Left renal cortex interstitium (tissue), 4 donors: ENCODE data around the gene ITGA1. TPM values are rescaled to one million over a fixed set of nuclear protein-coding genes. Genes with fewer than 3 reads are reported as not detected.
"Not testable (repeated sequence)": the region's sequence is repeated elsewhere in the genome, so short reads cannot be mapped to it uniquely, and the experiment has no call there.

Source experiments
- DNase-seq, 4 donors: peaks; one replicate each; pipeline ENCODE4 v3.0.0-alpha.2; 2013; ENCODE audit warnings: low read depth in 4 of 4, low spot score in 2 of 4, missing footprints in 1 of 4
- polyA plus RNA-seq, 4 donors: library from polyadenylated mRNA; unstranded; fragments of 120-200 nt; gene quantifications; one replicate each; pipeline ENCODE4 v1.2.1, GENCODE V29; 2013; ENCODE audit not compliant: insufficient read length in 4 of 4

ITGA1 gene
- polyA plus RNA-seq, 4 donors = 44.7 to 56.2 (median 52.0) TPM

DNA sequence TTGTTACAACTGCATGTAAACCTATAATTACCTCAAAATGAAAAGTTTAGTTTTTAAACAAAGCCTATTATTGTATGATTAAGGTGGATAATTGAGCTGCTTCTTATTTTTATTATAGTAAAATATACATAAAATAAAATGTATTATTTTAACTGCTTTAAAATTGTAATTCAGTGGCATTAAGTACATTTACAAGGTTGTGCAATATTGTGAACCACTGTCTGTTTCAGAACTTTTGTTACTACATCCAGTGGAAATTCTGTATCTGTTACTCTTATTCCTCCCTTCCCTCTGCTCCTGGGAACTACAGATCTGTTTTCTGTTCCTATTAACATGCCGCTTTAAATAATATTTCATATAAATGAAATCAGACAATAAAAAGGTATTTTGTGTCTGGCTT is 37.1 kb downstream of the ITGA1 start:
- no peak for DNase-seq

DNA sequence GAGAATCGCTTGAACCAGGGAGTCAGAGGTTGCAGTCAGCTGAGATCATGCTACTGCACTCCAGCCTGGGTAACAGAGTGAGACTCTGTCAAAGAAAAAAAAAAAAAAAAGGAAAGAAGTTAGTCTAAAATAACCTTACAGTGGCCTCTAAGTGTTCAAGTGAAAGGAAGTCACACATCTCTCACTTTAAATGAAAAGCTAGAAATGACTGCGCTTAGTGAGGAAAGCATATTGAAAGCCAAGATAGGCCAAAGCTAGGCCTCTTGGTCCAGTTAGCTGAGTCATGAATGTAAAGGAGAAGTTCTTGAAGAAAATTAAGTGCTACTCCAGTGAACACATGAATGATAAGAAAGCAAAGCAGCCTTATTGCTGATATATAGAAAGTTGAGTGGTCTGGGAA is 38.1 kb downstream of the ITGA1 start:
- no peak for DNase-seq

DNA sequence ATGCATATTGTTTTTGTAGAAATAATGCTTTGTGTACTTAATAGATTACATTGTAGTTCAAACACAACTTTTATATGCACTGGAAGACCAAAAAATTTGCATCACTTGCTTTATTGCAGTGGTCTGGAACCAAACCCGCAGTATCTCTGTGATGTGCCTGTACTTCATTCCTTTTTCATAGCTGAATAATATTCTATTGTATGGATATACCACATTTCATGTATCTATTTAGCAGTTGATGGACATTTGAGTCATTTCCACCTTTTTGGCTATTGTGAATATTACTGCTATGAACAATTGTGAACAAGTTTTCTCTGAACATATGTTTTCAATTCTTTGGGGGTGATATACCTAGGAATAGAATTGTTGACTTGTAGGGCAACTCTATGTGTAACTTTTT is 40.1 kb downstream of the ITGA1 start:
- no peak for DNase-seq

GRCh38 chr5:52829664-52830063 is 41.9 kb downstream of the ITGA1 start:
- no peak for DNase-seq

DNA sequence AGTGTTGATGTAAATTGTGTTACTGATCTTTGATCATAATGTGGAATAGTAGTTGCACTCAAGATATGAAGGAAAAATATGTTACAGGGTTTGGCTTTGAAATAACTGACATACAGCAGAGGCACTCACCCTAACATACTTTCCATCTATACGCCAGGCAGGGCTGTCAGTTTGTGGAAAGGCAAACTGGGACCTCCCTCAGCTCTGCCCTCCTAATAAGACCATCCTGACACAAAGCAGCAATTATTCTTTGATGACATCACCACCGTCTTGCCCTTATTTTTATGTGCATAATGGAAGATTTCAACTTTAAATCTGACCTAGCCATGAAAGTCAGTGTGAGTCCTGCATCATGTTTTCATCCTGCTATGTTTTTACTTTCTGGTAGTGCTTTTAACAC is 42.9 kb downstream of the ITGA1 start:
- DNase-seq = no peak

GRCh38 chr5:52831786-52832511 is 44.2 kb downstream of the ITGA1 start:
- DNase-seq = no peak

DNA sequence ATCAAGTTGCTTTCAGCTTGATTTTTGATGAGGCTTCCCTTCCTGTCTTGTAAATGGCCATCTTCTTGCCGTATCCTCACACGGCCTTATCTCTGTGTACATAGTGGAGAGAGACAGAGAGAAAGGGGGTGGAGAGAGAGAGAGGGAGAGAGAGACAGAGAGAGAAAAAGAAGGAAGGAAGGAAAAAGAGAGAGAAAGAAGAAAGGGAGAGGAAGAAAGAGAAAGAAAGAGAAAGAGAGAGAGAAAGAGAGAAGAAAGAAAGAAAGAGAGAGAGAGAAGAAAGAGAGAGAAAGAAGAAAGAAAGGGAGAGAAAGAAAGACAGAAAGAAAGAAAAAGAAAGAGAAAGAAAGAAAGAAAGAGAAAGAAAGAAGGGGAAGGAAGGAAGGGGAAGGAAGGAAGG is 46.6 kb downstream of the ITGA1 start:
- no peak for DNase-seq

GRCh38 chr5:52837068-52837467 is 49.4 kb downstream of the ITGA1 start:
- DNase-seq = no peak

GRCh38 chr5:52837591-52838001 is 49.9 kb downstream of the ITGA1 start:
- no peak for DNase-seq

DNA sequence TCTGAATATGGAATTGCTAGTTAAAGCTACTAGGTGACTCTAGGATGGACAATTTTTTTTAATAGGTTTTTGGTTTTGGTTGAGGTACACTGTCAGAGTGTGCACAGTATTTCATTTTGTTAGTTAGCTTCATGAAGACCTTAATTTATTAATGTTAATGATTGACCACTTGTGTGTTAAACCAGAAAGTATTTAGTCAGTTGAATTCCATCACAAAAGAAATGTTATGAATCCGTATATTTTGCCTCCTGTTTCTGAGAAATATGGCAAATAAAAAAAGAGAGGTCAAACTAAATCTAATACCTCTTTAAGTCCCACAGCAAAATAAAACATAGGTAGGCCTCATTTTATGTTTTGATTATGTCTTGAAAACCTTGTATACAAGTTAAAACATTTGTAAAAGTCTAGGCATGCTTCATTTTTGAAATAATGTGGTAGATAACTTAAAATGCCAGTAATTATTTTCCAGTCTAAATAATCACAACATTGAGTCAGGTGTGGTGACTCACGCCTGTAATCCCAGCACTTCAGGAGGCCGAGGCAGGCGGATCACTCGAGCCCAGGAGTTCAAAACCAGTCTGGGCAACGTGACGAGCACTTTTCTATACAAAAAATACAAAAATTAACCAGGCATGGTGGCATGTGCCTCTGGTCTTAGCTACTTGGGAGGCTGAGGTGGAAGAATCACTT is 50.8 kb downstream of the ITGA1 start:
- no peak for DNase-seq

GRCh38 chr5:52839285-52839684 is 51.6 kb downstream of the ITGA1 start:
- DNase-seq = no peak

DNA sequence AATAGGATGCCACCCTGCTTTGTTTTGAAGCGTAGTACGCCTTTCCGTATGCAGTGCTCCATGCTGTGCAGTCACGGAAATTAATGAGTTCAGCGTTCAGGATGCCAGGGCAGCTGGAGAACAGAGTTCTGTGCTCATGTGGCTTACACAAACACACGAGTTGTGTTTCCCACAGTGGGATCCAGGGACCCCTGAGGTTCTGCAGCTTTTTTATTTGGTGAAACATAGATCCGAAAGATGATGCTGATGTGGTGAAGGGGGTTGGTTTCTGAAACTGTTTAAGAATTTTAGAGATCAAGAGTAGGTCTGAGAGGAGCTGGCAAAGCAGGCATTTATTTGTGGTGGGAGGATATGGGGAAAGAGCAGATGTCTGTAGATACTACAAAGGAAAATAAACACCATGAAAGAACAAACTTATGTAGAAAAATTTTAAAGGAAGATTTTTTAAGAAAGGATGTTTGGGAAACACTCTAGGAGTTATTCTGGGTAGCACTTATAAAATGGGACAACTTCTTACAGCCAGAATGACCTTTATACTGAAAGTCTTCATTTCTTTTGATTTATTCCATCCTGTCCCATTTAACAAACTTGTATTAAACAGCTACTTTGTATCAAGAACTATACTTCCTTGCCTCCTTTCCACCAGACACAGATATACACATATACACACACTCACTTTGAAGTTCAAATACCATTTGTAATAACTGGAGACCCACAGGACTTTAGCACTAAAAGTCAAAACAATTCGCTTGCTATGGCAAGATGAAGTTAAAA is 52.7 kb downstream of the ITGA1 start:
- DNase-seq = no peak

- no peak for DNase-seq
Observed at GRCh38 chr5:52841114-52841513, 53.4 kb downstream of the ITGA1 start.

- no peak for DNase-seq
Observed at GRCh38 chr5:52842111-52842510, 54.4 kb downstream of the ITGA1 start.

DNA sequence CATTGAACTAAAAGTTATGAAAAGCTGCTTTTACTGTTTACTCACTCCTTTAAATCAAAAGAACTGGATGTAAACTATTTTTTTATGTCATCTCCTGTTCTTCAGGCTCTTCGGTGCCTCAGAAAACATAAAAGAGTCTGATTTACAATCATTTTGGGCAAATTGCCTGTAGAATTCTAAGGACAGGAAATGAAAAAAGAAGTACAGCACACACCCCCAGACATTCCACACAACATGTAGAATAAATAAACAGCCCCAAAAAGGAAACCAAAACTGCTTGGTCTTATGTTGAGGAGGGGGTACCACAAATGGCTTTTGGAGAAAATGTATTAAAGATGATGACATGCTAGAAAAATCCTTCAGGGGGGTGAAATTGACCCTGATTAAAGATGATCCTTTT is 57.2 kb downstream of the ITGA1 start:
- DNase-seq = peak in 1 of 4 donors; percentile 79

GRCh38 chr5:52846182-52846842 is 58.6 kb downstream of the ITGA1 start:
- no peak for DNase-seq

GRCh38 chr5:52848688-52849087 is 61.0 kb downstream of the ITGA1 start:
- not testable (repeated sequence) for DNase-seq

- no peak for DNase-seq
Observed at GRCh38 chr5:52849544-52849943, 61.8 kb downstream of the ITGA1 start.

GRCh38 chr5:52853650-52854049 is 65.9 kb downstream of the ITGA1 start:
- no peak for DNase-seq

GRCh38 chr5:52854301-52854700 is 66.6 kb downstream of the ITGA1 start:
- DNase-seq = no peak

DNA sequence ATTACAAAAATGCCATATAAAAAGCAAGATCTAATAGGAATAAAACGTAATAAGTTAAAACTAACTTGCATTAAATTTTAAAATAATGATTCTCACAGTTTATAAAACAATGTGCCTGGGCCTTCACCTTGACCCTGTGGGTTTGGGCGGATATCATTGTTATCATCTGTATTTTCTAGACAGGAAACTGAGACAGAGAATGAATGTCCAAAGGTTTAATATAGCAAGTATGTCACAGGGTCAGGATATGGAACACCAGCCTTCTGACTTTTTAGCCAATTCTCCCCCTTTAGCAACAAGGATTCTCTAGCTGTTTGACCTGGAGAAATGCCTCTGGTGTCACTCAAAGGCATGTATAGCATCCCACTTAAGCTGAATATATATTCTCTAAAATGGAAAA is 67.2 kb downstream of the ITGA1 start:
- no peak for DNase-seq
